ENCODE data around the gene TMA7.

- no peak for TF ChIP-seq POU2F2 (IDR thresholded peaks at IDR 0.05; ENCODE audit: low read depth, low read length)
- no peak for TF ChIP-seq POLR2A (IDR thresholded peaks at IDR 0.05; ENCODE audit: low read depth, low read length)
- no peak for TF ChIP-seq TAF1 (IDR thresholded peaks at IDR 0.05; ENCODE audit: low read depth, low read length)
- TF ChIP-seq POLR2AphosphoS5 (IDR thresholded peaks at IDR 0.05; ENCODE audit: low read depth, low read length) = no peak
These were observed 28.3 kb upstream of the TMA7 start for GRCh38 chr3:48411606-48412374.
